Effector memory CD8-positive, alpha-beta T cell (primary cell): Measurements from ENCODE around the gene PARP12.
A peak's percentile ranks its signal among the peaks of the same experiment; 100 is the strongest.

Experiments used
- ATAC-seq: fragments of 150-1000 bp; cut with Tn5 transposase; replicated peaks from 2 replicates; pipeline ENCODE4 v1.10.0; 2021; ENCODE audit warnings: mild to moderate bottlenecking, moderate library complexity
- DNase-seq, 3 experiments: peaks; one replicate each; pipeline ENCODE4 v3.0.0; 2021
- H3K27ac Mint-ChIP-seq, 2 donors: one replicate each; pipeline ENCODE4 v1.8.0; 2022; ENCODE audit warnings: mild to moderate bottlenecking in 2 of 2, mixed read lengths in 2 of 2, moderate library complexity in 2 of 2
- H3K27me3 Mint-ChIP-seq, 2 donors: one replicate each; pipeline ENCODE4 v1.8.0; 2022; ENCODE audit warnings: mixed read lengths in 2 of 2
- H3K36me3 Mint-ChIP-seq: one replicate; pipeline ENCODE4 v1.8.0; 2022; ENCODE audit warnings: mild to moderate bottlenecking, moderate library complexity, mixed read lengths; ENCODE audit not compliant: insufficient read depth
- H3K4me1 Mint-ChIP-seq, 2 donors: one replicate each; pipeline ENCODE4 v1.8.0; 2022; ENCODE audit warnings: low read depth in 2 of 2, mixed read lengths in 2 of 2
- H3K4me3 Mint-ChIP-seq, 2 donors: one replicate each; pipeline ENCODE4 v1.8.0; 2022; ENCODE audit warnings: mild to moderate bottlenecking in 2 of 2, mixed read lengths in 2 of 2, moderate library complexity in 2 of 2
- H3K9me3 Mint-ChIP-seq, 2 donors: one replicate each; pipeline ENCODE4 v1.8.0; 2022; ENCODE audit warnings: mixed read lengths in 2 of 2

The PARP12 gene

DNA sequence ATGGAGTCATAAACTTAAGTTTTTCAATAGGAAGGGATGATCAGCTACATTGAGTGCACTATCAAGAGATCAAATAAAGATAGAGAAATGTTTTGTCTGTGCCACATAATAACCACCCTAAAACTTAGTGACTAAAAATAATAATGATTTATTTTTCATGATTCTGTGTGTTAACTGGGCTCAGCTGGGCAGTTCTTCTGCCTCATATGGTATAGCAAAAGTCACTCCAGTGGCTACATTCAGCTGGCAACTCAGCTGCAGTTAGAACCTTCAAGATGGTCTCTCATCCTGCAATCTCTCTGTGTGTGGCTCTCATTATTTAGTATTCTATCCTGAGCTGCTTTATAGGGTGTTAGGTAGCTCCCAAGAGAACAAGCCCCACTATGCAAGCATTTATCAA lies 7.8 kb upstream of the PARP12 start:
- Mint-ChIP-seq H3K27ac (no peak overlapping the region), H3K4me1 (no peaks in the 10 kb centered on the region), H3K4me3 (no peak overlapping the region), H3K27me3 (peaks cover 6 to 9% of the 10 kb centered on the region in 2 donors), H3K36me3 (no peaks in the 10 kb centered on the region), H3K9me3 (peaks cover 14 to 19% of the 10 kb centered on the region in 2 donors)
- ATAC-seq = no peak
- DNase-seq = no peak

- H3K9me3 Mint-ChIP-seq = peaks cover 14 to 19% of the 10 kb centered on the region in 2 donors
- no peak overlapping the region for H3K27ac Mint-ChIP-seq
- peaks cover 4 to 6% of the 10 kb centered on the region in 2 donors for H3K27me3 Mint-ChIP-seq
- no peaks in the 10 kb centered on the region for H3K4me1 Mint-ChIP-seq
- no peak for DNase-seq
- no peaks in the 10 kb centered on the region for H3K36me3 Mint-ChIP-seq
- ATAC-seq = no peak
- H3K4me3 Mint-ChIP-seq = no peak overlapping the region
These were observed 6.7 kb upstream of the PARP12 start for GRCh38 chr7:140069298-140069949.

- Mint-ChIP-seq H3K4me1 (peaks cover 4 to 10% of the 10 kb centered on the region in 2 donors), H3K27ac (no peak overlapping the region)
- no peak for ATAC-seq
These were observed 5.3 kb upstream of the PARP12 start for GRCh38 chr7:140068033-140068432.

DNA sequence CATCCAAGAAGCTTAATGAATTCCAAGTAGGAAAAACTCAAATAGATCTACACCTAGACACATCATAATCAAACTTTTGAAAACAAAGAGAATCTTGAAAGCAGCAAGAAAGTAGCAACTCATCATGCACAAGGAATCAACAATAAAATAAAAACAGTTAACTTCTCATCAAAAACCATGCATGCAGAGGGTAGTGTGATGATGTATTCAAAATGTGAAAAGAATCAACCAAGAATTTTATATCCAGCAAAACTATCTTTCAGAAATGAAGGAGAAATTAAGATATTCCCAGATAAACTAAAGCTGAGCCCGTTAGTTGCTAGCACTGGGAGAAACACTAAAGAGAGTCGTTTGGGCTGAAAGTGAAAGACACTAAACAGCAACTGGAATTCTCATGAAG lies 4.3 kb upstream of the PARP12 start:
- H3K36me3 Mint-ChIP-seq = peaks cover 8% of the 10 kb centered on the region
- DNase-seq (no peak), ATAC-seq (no peak)
- no peak overlapping the region for H3K27ac Mint-ChIP-seq
- peaks cover 14 to 19% of the 10 kb centered on the region in 2 donors for H3K9me3 Mint-ChIP-seq
- no peak overlapping the region for H3K4me3 Mint-ChIP-seq
- H3K27me3 Mint-ChIP-seq = peaks cover 0 to 6% of the 10 kb centered on the region in 2 donors
- peaks cover 5 to 11% of the 10 kb centered on the region in 2 donors for H3K4me1 Mint-ChIP-seq

More at GRCh38 chr7:140068033-140068432, 5.3 kb upstream of the PARP12 start:
- peaks cover 0 to 6% of the 10 kb centered on the region in 2 donors for H3K27me3 Mint-ChIP-seq
- no peak for DNase-seq
- peaks cover 14 to 19% of the 10 kb centered on the region in 2 donors for H3K9me3 Mint-ChIP-seq
- no peak overlapping the region for H3K4me3 Mint-ChIP-seq
- H3K36me3 Mint-ChIP-seq = peaks cover 2% of the 10 kb centered on the region

GRCh38 chr7:140062118-140062527 lies 628 bp downstream of the PARP12 start:
- Mint-ChIP-seq H3K27me3 (peaks cover 0 to 6% of the 10 kb centered on the region in 2 donors), H3K4me1 (peaks cover 38 to 57% of the 10 kb centered on the region in 2 donors), H3K4me3 (peak overlapping the region; percentile 88 to 91), H3K9me3 (peaks cover 9% of the 10 kb centered on the region in 2 donors), H3K27ac (peak overlapping the region; percentile 91 to 93), H3K36me3 (peaks cover 11% of the 10 kb centered on the region)
- peak; percentile 41 to 43 (median 43) for DNase-seq
- peak; percentile 61 for ATAC-seq

- H3K9me3 Mint-ChIP-seq = peaks cover 4 to 5% of the 10 kb centered on the region in 2 donors
- H3K27me3 Mint-ChIP-seq = peaks cover 0 to 1% of the 10 kb centered on the region in 2 donors
- ATAC-seq (no peak), DNase-seq (no peak)
- peaks cover 14% of the 10 kb centered on the region for H3K36me3 Mint-ChIP-seq
- H3K4me1 Mint-ChIP-seq = peaks cover 40 to 62% of the 10 kb centered on the region in 2 donors
- H3K27ac Mint-ChIP-seq = peak overlapping the region; percentile 91 to 93
- peak overlapping the region; percentile 88 to 91 for H3K4me3 Mint-ChIP-seq
These were observed 1.2 kb downstream of the PARP12 start for GRCh38 chr7:140061607-140061930.

DNA sequence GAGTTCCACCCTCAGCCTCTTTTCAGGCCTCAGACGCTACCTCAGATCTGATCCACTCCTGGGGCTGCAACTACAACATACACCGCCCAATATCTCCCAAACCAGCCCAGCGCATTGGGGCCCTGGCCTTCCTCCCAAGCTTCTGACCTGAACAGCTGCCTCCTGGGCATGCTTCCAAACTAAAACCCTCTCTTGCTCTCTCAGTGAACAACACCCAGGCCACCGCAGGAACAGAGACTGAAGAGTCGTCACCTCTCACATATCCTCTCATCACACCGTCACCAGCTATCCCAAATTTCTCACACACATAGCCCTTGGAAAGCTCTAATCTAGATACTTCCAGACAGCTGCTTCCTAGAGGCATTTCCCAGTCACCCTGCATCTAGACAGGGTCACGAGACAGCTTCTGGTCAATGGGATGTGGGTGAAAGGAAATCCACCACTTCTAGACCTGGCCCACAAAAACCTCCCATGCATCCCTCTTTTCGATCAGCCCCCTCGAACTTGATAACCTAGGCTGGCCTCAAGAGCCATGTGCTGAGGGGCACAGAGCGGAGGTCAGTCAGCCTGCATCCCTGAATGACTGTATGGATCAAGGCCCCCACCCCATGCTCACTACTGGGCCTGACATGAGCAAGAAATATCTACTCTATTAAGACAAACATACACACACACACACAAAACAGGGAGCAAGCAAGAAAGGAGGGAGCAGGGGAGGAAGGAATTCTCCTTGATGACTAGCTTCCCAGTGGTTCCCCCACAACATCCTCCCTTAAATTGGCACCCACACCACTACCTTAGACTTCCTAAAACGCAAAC lies 1.8 kb downstream of the PARP12 start:
- ATAC-seq (no peak), DNase-seq (no peak)
- peaks cover 45 to 66% of the 10 kb centered on the region in 2 donors for H3K4me1 Mint-ChIP-seq
- peaks cover 17% of the 10 kb centered on the region for H3K36me3 Mint-ChIP-seq
- H3K27me3 Mint-ChIP-seq = no peaks in the 10 kb centered on the region
- peak overlapping the region; percentile 88 to 91 for H3K4me3 Mint-ChIP-seq
- peak overlapping the region; percentile 91 to 93 for H3K27ac Mint-ChIP-seq
- peaks cover 0 to 2% of the 10 kb centered on the region in 2 donors for H3K9me3 Mint-ChIP-seq

DNA sequence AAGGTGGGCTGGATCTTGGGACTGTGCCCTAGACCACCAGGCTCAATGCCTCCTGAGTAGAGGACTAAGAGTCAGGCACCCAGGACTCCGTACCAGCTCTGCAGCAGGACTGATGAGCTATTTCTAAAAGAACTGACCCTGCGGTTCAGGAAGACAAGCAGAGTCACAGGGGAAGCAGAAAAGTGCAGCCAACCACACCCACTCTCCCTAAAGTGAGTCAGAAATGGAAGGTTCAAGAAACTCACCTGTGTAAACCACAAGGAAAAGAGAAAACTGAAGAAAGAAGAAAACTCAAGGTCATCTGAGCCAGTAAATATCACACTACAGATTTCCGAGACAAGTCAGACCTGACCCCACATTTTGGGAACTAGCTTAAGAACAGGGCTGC lies 2.5 kb downstream of the PARP12 start:
- H3K27me3 Mint-ChIP-seq = no peaks in the 10 kb centered on the region
- H3K4me3 Mint-ChIP-seq = peak overlapping the region; percentile 88 to 91
- H3K9me3 Mint-ChIP-seq = no peaks in the 10 kb centered on the region
- peak overlapping the region; percentile 91 to 93 for H3K27ac Mint-ChIP-seq
- peaks cover 17% of the 10 kb centered on the region for H3K36me3 Mint-ChIP-seq
- H3K4me1 Mint-ChIP-seq = peaks cover 49 to 71% of the 10 kb centered on the region in 2 donors
- DNase-seq (no peak), ATAC-seq (no peak)

DNA sequence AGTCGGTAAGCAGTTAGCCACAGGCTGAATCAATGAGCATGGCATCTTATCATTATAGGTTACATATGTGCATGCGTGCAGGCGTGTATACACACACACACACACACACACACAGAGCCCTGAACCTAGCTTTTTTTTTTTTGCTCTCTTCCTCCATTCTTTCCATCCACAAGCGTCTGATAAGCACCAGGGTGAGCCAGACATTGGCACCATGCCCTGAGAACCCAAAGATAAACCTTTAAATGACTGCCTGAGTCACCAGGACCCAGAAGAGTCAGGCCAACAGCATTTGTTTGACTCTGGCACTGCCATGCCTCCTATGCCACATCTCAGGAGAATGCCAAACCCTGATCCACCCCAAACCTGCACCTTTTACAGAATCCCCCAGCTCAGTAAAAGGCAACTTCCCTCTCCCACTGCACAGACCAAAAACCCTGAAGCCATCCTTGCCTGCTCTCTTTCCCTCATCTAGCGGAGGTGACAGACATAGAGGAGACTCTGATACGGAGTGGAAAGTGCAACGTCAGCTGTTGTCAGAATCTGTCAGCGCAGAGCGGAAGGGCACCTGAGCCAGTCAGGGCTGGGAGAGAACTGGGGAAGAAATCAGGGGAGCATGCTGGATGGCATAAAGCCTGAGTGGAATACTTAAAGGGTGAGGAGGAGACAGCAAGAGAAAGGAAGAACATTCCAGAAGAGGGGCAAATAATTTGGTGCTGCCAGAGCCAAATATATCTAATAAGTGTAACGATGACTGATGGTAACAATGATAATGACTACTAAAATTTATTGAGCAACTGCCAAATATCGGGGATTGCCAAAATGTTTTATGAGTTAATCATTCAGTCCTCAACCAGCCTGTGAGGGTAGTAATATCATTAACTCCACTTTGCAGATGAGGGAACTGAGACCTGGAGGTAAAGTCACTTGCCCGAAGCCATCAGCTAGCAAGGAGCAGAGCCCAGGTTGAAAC lies 3.2 kb downstream of the PARP12 start:
- ATAC-seq (no peak), DNase-seq (no peak)
- H3K9me3 Mint-ChIP-seq = no peaks in the 10 kb centered on the region
- no peaks in the 10 kb centered on the region for H3K27me3 Mint-ChIP-seq
- H3K4me1 Mint-ChIP-seq = peaks cover 55 to 78% of the 10 kb centered on the region in 2 donors
- H3K36me3 Mint-ChIP-seq = peaks cover 23% of the 10 kb centered on the region
- H3K27ac Mint-ChIP-seq = peak overlapping the region; percentile 91 to 93
- peak overlapping the region; percentile 88 to 91 for H3K4me3 Mint-ChIP-seq

- no peaks in the 10 kb centered on the region for H3K9me3 Mint-ChIP-seq
- DNase-seq (no peak), ATAC-seq (no peak)
- H3K4me1 Mint-ChIP-seq = peaks cover 63 to 83% of the 10 kb centered on the region in 2 donors
- H3K4me3 Mint-ChIP-seq = peak overlapping the region in 1 of 2 donors; percentile 33
- no peaks in the 10 kb centered on the region for H3K27me3 Mint-ChIP-seq
- H3K36me3 Mint-ChIP-seq = peaks cover 23% of the 10 kb centered on the region
- H3K27ac Mint-ChIP-seq = peak overlapping the region; percentile 91 to 93
These were observed 4.2 kb downstream of the PARP12 start for GRCh38 chr7:140058517-140058916.

- peak overlapping the region in 1 of 2 donors; percentile 82 for H3K27ac Mint-ChIP-seq
- no peaks in the 10 kb centered on the region for H3K9me3 Mint-ChIP-seq
- no peak for DNase-seq
- no peaks in the 10 kb centered on the region for H3K27me3 Mint-ChIP-seq
- no peak for ATAC-seq
- H3K4me1 Mint-ChIP-seq = peaks cover 64 to 85% of the 10 kb centered on the region in 2 donors
- peaks cover 20% of the 10 kb centered on the region for H3K36me3 Mint-ChIP-seq
- H3K4me3 Mint-ChIP-seq = no peak overlapping the region
These were observed 5.6 kb downstream of the PARP12 start for GRCh38 chr7:140057143-140057535.

- ATAC-seq (no peak), DNase-seq (no peak)
- Mint-ChIP-seq H3K4me3 (peak overlapping the region in 1 of 2 donors; percentile 19), H3K36me3 (peaks cover 17% of the 10 kb centered on the region), H3K9me3 (no peaks in the 10 kb centered on the region), H3K27ac (peak overlapping the region; percentile 50 to 82), H3K27me3 (no peaks in the 10 kb centered on the region), H3K4me1 (peaks cover 61 to 82% of the 10 kb centered on the region in 2 donors)
These were observed 6.2 kb downstream of the PARP12 start for GRCh38 chr7:140056431-140057142.
